Fibroblast of pulmonary artery (primary cell): ENCODE results near the gene NR2E1.

ENCODE experiments used
- DNase-seq: peaks from one replicate; pipeline ENCODE4 v3.0.0-alpha.2; 2010; ENCODE audit warnings: low read depth
- H3K4me3 ChIP-seq: replicated peaks from 2 replicates; pipeline ENCODE4 v1.5.1; 2011; ENCODE audit warnings: low read depth, mild to moderate bottlenecking, control low read depth, low read length, moderate library complexity
- TF ChIP-seq, protein P1 (sequence below): IDR thresholded peaks from 2 replicates; pipeline ENCODE4 v1.5.1; 2011; ENCODE audit warnings: mild to moderate bottlenecking, control low read depth, low read length, inconsistent platforms; ENCODE audit errors: missing control alignments

The NR2E1 gene

GRCh38 chr6:108120311-108120710 lies 45.5 kb upstream of the NR2E1 start:
- TF ChIP-seq, protein P1, sequence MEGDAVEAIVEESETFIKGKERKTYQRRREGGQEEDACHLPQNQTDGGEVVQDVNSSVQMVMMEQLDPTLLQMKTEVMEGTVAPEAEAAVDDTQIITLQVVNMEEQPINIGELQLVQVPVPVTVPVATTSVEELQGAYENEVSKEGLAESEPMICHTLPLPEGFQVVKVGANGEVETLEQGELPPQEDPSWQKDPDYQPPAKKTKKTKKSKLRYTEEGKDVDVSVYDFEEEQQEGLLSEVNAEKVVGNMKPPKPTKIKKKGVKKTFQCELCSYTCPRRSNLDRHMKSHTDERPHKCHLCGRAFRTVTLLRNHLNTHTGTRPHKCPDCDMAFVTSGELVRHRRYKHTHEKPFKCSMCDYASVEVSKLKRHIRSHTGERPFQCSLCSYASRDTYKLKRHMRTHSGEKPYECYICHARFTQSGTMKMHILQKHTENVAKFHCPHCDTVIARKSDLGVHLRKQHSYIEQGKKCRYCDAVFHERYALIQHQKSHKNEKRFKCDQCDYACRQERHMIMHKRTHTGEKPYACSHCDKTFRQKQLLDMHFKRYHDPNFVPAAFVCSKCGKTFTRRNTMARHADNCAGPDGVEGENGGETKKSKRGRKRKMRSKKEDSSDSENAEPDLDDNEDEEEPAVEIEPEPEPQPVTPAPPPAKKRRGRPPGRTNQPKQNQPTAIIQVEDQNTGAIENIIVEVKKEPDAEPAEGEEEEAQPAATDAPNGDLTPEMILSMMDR: no peak
- DNase-seq: no peak
- H3K4me3 ChIP-seq: no peak overlapping the region

GRCh38 chr6:108121612-108122011 lies 44.2 kb upstream of the NR2E1 start:
- no peak overlapping the region for H3K4me3 ChIP-seq
- TF ChIP-seq, protein P1: no peak
- no peak for DNase-seq

GRCh38 chr6:108123481-108123929 lies 42.3 kb upstream of the NR2E1 start:
- TF ChIP-seq, protein P1: no peak
- no peak overlapping the region for H3K4me3 ChIP-seq
- no peak for DNase-seq

GRCh38 chr6:108123946-108124345 lies 41.9 kb upstream of the NR2E1 start:
- TF ChIP-seq, protein P1: no peak
- no peak for DNase-seq
- no peak overlapping the region for H3K4me3 ChIP-seq

GRCh38 chr6:108127056-108127455 lies 38.8 kb upstream of the NR2E1 start:
- TF ChIP-seq, protein P1: no peak
- DNase-seq: no peak
- no peak overlapping the region for H3K4me3 ChIP-seq

DNA sequence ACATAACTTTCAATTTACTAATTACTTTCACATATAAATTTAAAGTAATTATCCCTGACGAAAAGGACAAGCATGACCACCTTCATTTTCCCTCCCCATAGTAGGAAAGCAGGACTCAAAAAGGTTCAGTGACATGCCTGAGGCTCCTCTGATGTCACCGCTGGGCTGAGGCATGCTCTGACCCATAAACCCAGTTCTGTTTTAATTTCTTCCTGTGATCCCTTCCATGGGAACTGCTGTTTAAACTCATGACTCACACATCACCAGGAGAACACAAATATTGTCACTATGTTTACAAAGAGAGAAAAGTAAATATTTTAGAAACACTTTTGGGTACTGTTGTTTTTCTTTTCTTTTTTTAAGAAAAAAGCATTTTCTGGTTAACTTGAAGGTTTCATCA lies 38.0 kb upstream of the NR2E1 start:
- TF ChIP-seq, protein P1: no peak
- H3K4me3 ChIP-seq: no peak overlapping the region
- DNase-seq: no peak

DNA sequence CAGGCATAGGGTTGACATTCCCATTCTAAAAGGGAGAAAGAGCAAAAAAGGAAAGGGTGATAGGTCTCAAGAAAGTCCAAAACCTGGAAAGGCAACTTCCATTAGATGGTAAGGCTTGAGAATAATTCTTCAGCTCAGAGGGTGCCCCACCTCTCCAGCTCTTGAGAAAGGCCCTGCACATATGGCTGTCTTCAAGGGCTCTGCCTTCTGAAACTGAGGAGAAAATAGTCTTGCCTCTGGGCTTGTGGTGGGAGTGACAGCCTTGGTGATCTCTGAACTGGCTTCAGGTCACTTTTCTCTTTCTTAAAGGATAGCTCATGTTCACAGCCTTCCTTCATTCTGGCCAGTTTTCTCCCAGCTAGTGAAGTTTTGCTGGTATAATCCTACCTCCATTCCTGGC lies 35.6 kb upstream of the NR2E1 start:
- TF ChIP-seq, protein P1: no peak
- H3K4me3 ChIP-seq: no peak overlapping the region
- DNase-seq: no peak
